SK-N-SH treated with all-trans-retinoic acid at 6 μM for 48 hours (cell line): ENCODE data around the gene ZBTB4.

Experiments used
- ATAC-seq: fragments of 200-7000 bp; cut with Tn5 transposase; 3 replicates; pipeline ENCODE4 v1.9.1; 2020; ENCODE audit warnings: mild to moderate bottlenecking, moderate library complexity
- ARNTL ChIP-seq: fragments of 450-650 bp; formaldehyde crosslinking; IDR thresholded peaks from 2 replicates; pipeline ENCODE4 v1.5.0; 2020; ENCODE audit warnings: low read depth, mild to moderate bottlenecking, moderate library complexity, borderline replicate concordance
- BACH2 ChIP-seq: fragments of 250-450 bp; sonication (Bioruptor Pico); IDR thresholded peaks from 2 replicates; pipeline ENCODE4 v1.9.0; 2021; ENCODE audit warnings: mild to moderate bottlenecking, borderline replicate concordance
- CSDC2 ChIP-seq: fragments of 250-450 bp; sonication (Bioruptor Pico); IDR thresholded peaks from 2 replicates; pipeline ENCODE4 v1.5.0; 2020; ENCODE audit warnings: mild to moderate bottlenecking, moderate library complexity
- ESRRG ChIP-seq: fragments of 250-450 bp; sonication (Bioruptor Pico); IDR thresholded peaks from 2 replicates; pipeline ENCODE4 v1.6.1; 2021; ENCODE audit warnings: mild to moderate bottlenecking
- GLIS3 ChIP-seq: fragments of 250-450 bp; sonication (Bioruptor Pico); IDR thresholded peaks from 2 replicates; pipeline ENCODE4 v1.5.0; 2020; ENCODE audit warnings: mild to moderate bottlenecking, moderate library complexity
- ISL1 ChIP-seq: fragments of 250-450 bp; sonication (Bioruptor Pico); IDR thresholded peaks from 2 replicates; pipeline ENCODE4 v2.1.2; 2022; ENCODE audit warnings: mild to moderate bottlenecking, moderate library complexity
- OSR1 ChIP-seq: fragments of 250-450 bp; sonication (Bioruptor Pico); IDR thresholded peaks from 2 replicates; pipeline ENCODE4 v1.8.0; 2022; ENCODE audit warnings: moderate library complexity, mild to moderate bottlenecking, inconsistent platforms
- RARB ChIP-seq: fragments of 250-450 bp; sonication (Bioruptor Pico); IDR thresholded peaks from 2 replicates; pipeline ENCODE4 v1.8.0; 2021; ENCODE audit warnings: mild to moderate bottlenecking, moderate library complexity
- SNAI2 ChIP-seq: fragments of 250-450 bp; sonication (Bioruptor Pico); IDR thresholded peaks from 2 replicates; pipeline ENCODE4 v1.5.0; 2020; ENCODE audit warnings: mild to moderate bottlenecking, moderate library complexity
- TCF4 ChIP-seq: fragments of 250-450 bp; sonication (Bioruptor Pico); IDR thresholded peaks from 2 replicates; pipeline ENCODE4 v1.8.0; 2021; ENCODE audit warnings: mild to moderate bottlenecking, moderate library complexity, borderline replicate concordance
- TOX ChIP-seq: fragments of 250-450 bp; sonication (Bioruptor Pico); IDR thresholded peaks from 2 replicates; pipeline ENCODE4 v1.8.0; 2021; ENCODE audit warnings: mild to moderate bottlenecking, moderate library complexity, borderline replicate concordance
- TSHZ2 ChIP-seq: fragments of 250-450 bp; sonication (Bioruptor Pico); IDR thresholded peaks from 2 replicates; pipeline ENCODE4 v1.5.0; 2020; ENCODE audit warnings: mild to moderate bottlenecking, moderate library complexity
- ZC3H10 ChIP-seq: fragments of 250-450 bp; sonication (Bioruptor Pico); IDR thresholded peaks from 2 replicates; pipeline ENCODE4 v1.5.1; 2021; ENCODE audit warnings: mild to moderate bottlenecking, moderate library complexity
- ZFP30 ChIP-seq: fragments of 450-650 bp; formaldehyde crosslinking; IDR thresholded peaks from 2 replicates; pipeline ENCODE4 v1.5.0; 2022; ENCODE audit warnings: mild to moderate bottlenecking, moderate library complexity
- ZNF70 ChIP-seq: fragments of 450-650 bp; formaldehyde crosslinking; IDR thresholded peaks from 2 replicates; pipeline ENCODE4 v1.5.0; 2020; ENCODE audit warnings: mild to moderate bottlenecking, moderate library complexity
- ZNF8 ChIP-seq: fragments of 450-650 bp; formaldehyde crosslinking; IDR thresholded peaks from 2 replicates; pipeline ENCODE4 v1.5.0; 2020; ENCODE audit warnings: mild to moderate bottlenecking, moderate library complexity
- TF ChIP-seq, protein P1 (sequence below): fragments of 250-450 bp; sonication (Bioruptor Pico); IDR thresholded peaks from 2 replicates; pipeline ENCODE4 v1.5.1; 2021; ENCODE audit warnings: mild to moderate bottlenecking, moderate library complexity
- TF ChIP-seq, protein P2 (sequence below): fragments of 250-450 bp; sonication (Bioruptor Pico); IDR thresholded peaks from 2 replicates; pipeline ENCODE4 v1.8.0; 2021; ENCODE audit warnings: low read depth, mild to moderate bottlenecking, moderate library complexity, borderline replicate concordance
- TF ChIP-seq, protein P3 (sequence below): fragments of 250-450 bp; sonication (Bioruptor Pico); IDR thresholded peaks from 2 replicates; pipeline ENCODE4 v1.8.0; 2020; ENCODE audit warnings: mild to moderate bottlenecking, moderate library complexity, borderline replicate concordance
- TF ChIP-seq, protein P4 (sequence below): fragments of 250-450 bp; sonication (Bioruptor Pico); IDR thresholded peaks from 2 replicates; pipeline ENCODE4 v1.5.1; 2020; ENCODE audit warnings: low read depth, mild to moderate bottlenecking, moderate library complexity

The ZBTB4 gene

DNA sequence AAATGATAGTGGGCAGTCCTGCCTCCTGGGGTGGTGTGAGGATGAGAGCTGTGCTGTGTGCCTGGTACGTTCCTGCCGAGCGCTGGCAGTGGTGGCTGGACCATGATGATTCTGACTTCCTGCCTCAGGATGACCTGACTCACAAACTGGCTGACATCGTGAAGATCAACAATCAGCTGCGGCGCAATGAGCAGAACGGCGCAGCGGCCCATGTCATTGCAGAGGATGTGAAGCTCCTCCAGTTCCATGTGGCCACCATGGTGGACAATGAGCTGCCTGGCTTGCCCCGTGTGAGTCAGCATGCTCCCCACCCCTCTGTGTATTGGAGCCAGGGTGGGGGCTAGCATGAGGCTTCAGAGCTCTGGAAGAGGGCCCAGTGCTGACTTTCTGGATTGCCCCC lies 17.8 kb upstream of the ZBTB4 start:
- no peak for ATAC-seq
- TF ChIP-seq TOX, result no peak
- no peak for TF ChIP-seq ZC3H10
- TF ChIP-seq, protein P1, sequence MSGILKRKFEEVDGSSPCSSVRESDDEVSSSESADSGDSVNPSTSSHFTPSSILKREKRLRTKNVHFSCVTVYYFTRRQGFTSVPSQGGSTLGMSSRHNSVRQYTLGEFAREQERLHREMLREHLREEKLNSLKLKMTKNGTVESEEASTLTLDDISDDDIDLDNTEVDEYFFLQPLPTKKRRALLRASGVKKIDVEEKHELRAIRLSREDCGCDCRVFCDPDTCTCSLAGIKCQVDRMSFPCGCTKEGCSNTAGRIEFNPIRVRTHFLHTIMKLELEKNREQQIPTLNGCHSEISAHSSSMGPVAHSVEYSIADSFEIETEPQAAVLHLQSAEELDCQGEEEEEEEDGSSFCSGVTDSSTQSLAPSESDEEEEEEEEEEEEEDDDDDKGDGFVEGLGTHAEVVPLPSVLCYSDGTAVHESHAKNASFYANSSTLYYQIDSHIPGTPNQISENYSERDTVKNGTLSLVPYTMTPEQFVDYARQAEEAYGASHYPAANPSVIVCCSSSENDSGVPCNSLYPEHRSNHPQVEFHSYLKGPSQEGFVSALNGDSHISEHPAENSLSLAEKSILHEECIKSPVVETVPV (CRISPR knock-in tag), result no peak
- no peak for TF ChIP-seq ZNF70
- TF ChIP-seq, protein P2, sequence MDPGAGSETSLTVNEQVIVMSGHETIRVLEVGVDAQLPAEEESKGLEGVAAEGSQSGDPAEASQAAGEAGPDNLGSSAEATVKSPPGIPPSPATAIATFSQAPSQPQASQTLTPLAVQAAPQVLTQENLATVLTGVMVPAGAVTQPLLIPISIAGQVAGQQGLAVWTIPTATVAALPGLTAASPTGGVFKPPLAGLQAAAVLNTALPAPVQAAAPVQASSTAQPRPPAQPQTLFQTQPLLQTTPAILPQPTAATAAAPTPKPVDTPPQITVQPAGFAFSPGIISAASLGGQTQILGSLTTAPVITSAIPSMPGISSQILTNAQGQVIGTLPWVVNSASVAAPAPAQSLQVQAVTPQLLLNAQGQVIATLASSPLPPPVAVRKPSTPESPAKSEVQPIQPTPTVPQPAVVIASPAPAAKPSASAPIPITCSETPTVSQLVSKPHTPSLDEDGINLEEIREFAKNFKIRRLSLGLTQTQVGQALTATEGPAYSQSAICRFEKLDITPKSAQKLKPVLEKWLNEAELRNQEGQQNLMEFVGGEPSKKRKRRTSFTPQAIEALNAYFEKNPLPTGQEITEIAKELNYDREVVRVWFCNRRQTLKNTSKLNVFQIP (CRISPR knock-in tag), result no peak
- TF ChIP-seq, protein P3, sequence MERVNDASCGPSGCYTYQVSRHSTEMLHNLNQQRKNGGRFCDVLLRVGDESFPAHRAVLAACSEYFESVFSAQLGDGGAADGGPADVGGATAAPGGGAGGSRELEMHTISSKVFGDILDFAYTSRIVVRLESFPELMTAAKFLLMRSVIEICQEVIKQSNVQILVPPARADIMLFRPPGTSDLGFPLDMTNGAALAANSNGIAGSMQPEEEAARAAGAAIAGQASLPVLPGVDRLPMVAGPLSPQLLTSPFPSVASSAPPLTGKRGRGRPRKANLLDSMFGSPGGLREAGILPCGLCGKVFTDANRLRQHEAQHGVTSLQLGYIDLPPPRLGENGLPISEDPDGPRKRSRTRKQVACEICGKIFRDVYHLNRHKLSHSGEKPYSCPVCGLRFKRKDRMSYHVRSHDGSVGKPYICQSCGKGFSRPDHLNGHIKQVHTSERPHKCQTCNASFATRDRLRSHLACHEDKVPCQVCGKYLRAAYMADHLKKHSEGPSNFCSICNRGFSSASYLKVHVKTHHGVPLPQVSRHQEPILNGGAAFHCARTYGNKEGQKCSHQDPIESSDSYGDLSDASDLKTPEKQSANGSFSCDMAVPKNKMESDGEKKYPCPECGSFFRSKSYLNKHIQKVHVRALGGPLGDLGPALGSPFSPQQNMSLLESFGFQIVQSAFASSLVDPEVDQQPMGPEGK, result no peak
- no peak for TF ChIP-seq ZNF8
- no peak for TF ChIP-seq OSR1 (CRISPR knock-in tag)
- no peak for TF ChIP-seq BACH2 (CRISPR knock-in tag)
- TF ChIP-seq, protein P4, sequence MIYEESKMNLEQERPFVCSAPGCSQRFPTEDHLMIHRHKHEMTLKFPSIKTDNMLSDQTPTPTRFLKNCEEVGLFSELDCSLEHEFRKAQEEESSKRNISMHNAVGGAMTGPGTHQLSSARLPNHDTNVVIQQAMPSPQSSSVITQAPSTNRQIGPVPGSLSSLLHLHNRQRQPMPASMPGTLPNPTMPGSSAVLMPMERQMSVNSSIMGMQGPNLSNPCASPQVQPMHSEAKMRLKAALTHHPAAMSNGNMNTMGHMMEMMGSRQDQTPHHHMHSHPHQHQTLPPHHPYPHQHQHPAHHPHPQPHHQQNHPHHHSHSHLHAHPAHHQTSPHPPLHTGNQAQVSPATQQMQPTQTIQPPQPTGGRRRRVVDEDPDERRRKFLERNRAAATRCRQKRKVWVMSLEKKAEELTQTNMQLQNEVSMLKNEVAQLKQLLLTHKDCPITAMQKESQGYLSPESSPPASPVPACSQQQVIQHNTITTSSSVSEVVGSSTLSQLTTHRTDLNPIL (CRISPR knock-in tag), result no peak
- TF ChIP-seq ARNTL, result no peak
- TF ChIP-seq CSDC2 (CRISPR knock-in tag), result no peak
- TF ChIP-seq ESRRG (CRISPR knock-in tag), result no peak
- no peak for TF ChIP-seq GLIS3 (CRISPR knock-in tag)
- TF ChIP-seq RARB (CRISPR knock-in tag), result no peak
- TF ChIP-seq TCF4 (CRISPR knock-in tag), result no peak
- TF ChIP-seq ISL1, result no peak
- no peak for TF ChIP-seq SNAI2
- TF ChIP-seq ZFP30 (CRISPR knock-in tag), result no peak
- TF ChIP-seq TSHZ2 (CRISPR knock-in tag), result no peak

DNA sequence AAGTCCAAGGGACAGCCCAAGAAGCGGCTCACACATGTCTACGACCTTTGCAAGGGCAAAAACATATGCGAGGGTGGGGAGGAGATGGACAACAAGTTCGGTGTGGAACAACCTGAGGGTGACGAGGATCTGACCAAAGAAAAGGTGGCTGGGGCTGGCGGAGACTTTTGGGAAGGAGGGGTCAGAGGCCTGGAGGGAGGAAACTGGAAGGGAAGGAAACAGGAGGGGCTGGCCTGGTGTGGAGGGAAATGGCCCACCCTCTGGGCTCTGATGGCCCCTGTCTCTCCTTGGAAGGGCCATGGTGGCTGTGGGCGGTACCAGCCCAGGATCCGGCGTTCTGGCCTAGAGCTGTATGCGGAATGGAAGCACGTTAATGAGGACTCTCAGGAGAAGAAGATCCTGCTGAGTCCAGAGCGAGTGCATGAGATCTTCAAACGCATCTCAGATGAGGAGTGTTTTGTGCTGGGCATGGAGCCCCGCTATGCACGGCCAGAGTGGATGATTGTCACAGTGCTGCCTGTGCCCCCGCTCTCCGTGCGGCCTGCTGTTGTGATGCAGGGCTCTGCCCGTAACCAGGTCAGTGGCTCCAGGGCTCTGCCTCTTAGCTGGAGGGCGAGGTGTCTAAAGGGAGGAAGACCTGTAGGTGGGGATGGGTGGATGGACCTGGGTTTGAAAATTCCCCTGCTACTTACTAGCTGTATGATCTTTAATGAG lies 17.2 kb upstream of the ZBTB4 start:
- TF ChIP-seq TSHZ2 (CRISPR knock-in tag) (no peak), ZFP30 (CRISPR knock-in tag) (no peak), RARB (CRISPR knock-in tag) (no peak), ESRRG (CRISPR knock-in tag) (no peak), OSR1 (CRISPR knock-in tag) (no peak), ZNF70 (no peak), TOX (no peak), SNAI2 (no peak), BACH2 (CRISPR knock-in tag) (no peak)
- TF ChIP-seq, protein P1 (CRISPR knock-in tag), result no peak
- TF ChIP-seq, protein P4 (CRISPR knock-in tag), result no peak
- ATAC-seq, result no peak
